ENCODE data around the gene CYSLTR2.

DNA sequence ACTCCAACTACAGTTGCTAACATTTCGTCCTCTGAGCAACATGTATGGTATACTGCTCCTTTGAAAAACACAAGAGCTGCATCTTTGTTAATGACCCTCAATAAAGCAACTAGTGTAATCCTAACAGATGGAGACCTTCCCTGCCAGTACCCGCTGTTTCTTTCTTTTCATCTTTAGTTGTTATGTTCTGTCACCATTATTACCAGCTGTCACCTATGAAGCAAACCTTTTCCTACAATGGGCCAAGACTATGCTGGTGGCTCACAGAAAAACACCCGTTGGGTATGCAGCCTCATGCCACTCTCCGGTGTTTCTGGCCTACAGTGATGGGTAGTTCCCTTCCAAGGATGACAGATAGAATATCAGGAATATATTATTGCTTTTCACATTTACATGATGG, 29.7 kb upstream of the CYSLTR2 start:
- TF ChIP-seq POLR2A (IDR thresholded peaks at IDR 0.05) = no peak
- no peak for TF ChIP-seq EP300 (IDR thresholded peaks at IDR 0.05)
